Measurements from ENCODE around the gene SPACA4. TPM values are rescaled to one million over a fixed set of nuclear protein-coding genes. Genes with fewer than 3 reads are reported as not detected.
A peak's percentile ranks its signal among the peaks of the same experiment; 100 is the strongest.

The SPACA4 gene
- total RNA-seq, 1 experiment from 2014 or later, result not detected

- Histone ChIP-seq H2BK20ac (ENCODE audit: low read depth, low read length, poor library complexity, severe bottlenecking) (no peak overlapping the region), H3K9me3 (ENCODE audit: control insufficient read depth, low read depth, low read length) (no peaks in the 10 kb centered on the region), H3K79me1 (ENCODE audit: insufficient read depth, low read depth, low read length, poor library complexity, severe bottlenecking) (no peaks in the 10 kb centered on the region), H3K9ac (ENCODE audit: extremely low read depth, insufficient read length, low read length) (peak overlapping the region; percentile 48), H3T11ph (ENCODE audit: low read length) (no peak overlapping the region), H2BK5ac (ENCODE audit: insufficient read length, low read length) (no peak overlapping the region), H3K27ac (ENCODE audit: insufficient read length, low read depth, low read length) (no peak overlapping the region), H2AFZ (ENCODE audit: low read length) (no peak overlapping the region), H3K4me2 (ENCODE audit: insufficient read depth, insufficient read length, low read length) (peak overlapping the region; percentile 61), H4K8ac (replicated peaks; ENCODE audit: insufficient read length, low read depth, low read length) (no peak overlapping the region), H4K5ac (ENCODE audit: insufficient read length, low read depth, low read length) (no peak overlapping the region), H4K20me1 (ENCODE audit: control insufficient read depth, insufficient read depth, insufficient read length) (no peaks in the 10 kb centered on the region), H3K14ac (ENCODE audit: insufficient read depth, low read length) (no peak overlapping the region), H3K23ac (ENCODE audit: insufficient read length, low read depth, low read length) (no peak overlapping the region), H2BK120ac (ENCODE audit: low read depth, low read length, poor library complexity, severe bottlenecking) (no peak overlapping the region), H3K4me1 (ENCODE audit: insufficient read depth, low read length) (peaks cover 3% of the 10 kb centered on the region; the same call in 1 of the 2 replicates), H3K4ac (ENCODE audit: low read depth, low read length) (no peak overlapping the region), H3K27me3 (ENCODE audit: insufficient read depth, low read length) (no peaks in the 10 kb centered on the region), H4K91ac (ENCODE audit: insufficient read length, low read depth, low read length) (no peak overlapping the region), H2BK15ac (ENCODE audit: low read depth, low read length) (no peak overlapping the region), H3K23me2 (ENCODE audit: insufficient read length, low read depth, low read length, poor library complexity, severe bottlenecking) (peaks cover 8% of the 10 kb centered on the region), H3K18ac (ENCODE audit: insufficient read length, low read depth, low read length) (no peak overlapping the region), H3K79me2 (ENCODE audit: insufficient read depth, low read length) (peaks cover 4% of the 10 kb centered on the region; the same call in 1 of the 2 replicates), H2AK5ac (ENCODE audit: insufficient read length, low read length) (no peak overlapping the region), H3K56ac (ENCODE audit: insufficient read length, low read depth, low read length) (no peak overlapping the region), H2BK12ac (ENCODE audit: insufficient read length, low read depth, low read length) (no peak overlapping the region)
- Mint-ChIP-seq H3K4me3 (peak overlapping the region; percentile 86 to 88), H3K9me3 (no peaks in the 10 kb centered on the region; a peak in 1 of 5 replicates), H3K27me3 (ENCODE audit: low read depth) (no peaks in the 10 kb centered on the region), H3K4me1 (peaks cover 25 to 30% of the 10 kb centered on the region in 2 experiments), H3K27ac (peak overlapping the region; percentile 91 to 98 (median 97); a peak in 5 of 7 replicates), H3K36me3 (ENCODE audit: insufficient read depth in 1 of 3, low read depth in 3 of 3) (peaks cover 6 to 26% (median 24%) of the 10 kb centered on the region in 3 experiments; a peak in 6 of 7 replicates)
- no peak for DNase-seq
- WGBS (ENCODE audit: extremely low coverage, insufficient read length, low lambda C conversion rate), result no CpG with 5 or more reads among the region's 24 CpGs
- TF ChIP-seq CTCF (conservative IDR thresholded peaks at IDR 0.05), result no peak
These were observed 18.5 kb downstream of the SPACA4 start for GRCh38 chr19:48624791-48625723.
